ENCODE data around the gene ARHGAP6.

DNA sequence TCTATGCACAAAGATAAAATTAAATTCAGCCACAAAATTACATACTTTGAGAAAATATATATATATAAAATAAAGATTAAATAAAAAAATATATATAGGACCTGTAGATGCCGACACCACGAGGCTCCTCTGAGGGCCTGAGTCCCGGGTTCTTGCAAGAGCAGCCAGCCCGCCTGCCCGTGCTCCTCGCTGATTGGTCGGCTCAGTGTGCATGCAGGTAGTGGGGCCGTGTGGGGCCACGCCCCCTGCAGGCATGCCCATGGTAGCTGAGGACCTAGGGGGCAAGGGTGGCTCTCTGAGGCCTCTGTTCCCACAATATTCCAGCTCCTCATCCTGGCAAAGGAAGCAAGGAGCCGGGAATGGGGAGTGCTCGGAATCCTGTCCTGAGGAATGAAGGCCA lies 453.0 kb downstream of the ARHGAP6 start:
- TF ChIP-seq, protein P1, sequence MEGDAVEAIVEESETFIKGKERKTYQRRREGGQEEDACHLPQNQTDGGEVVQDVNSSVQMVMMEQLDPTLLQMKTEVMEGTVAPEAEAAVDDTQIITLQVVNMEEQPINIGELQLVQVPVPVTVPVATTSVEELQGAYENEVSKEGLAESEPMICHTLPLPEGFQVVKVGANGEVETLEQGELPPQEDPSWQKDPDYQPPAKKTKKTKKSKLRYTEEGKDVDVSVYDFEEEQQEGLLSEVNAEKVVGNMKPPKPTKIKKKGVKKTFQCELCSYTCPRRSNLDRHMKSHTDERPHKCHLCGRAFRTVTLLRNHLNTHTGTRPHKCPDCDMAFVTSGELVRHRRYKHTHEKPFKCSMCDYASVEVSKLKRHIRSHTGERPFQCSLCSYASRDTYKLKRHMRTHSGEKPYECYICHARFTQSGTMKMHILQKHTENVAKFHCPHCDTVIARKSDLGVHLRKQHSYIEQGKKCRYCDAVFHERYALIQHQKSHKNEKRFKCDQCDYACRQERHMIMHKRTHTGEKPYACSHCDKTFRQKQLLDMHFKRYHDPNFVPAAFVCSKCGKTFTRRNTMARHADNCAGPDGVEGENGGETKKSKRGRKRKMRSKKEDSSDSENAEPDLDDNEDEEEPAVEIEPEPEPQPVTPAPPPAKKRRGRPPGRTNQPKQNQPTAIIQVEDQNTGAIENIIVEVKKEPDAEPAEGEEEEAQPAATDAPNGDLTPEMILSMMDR (IDR thresholded peaks at IDR 0.05; ENCODE audit: low read length): no peak
- TF ChIP-seq EZH2 (optimal IDR thresholded peaks at IDR 0.05; ENCODE audit: low read depth, low read length): no peak
- TF ChIP-seq EZH2phosphoT487 (IDR thresholded peaks at IDR 0.05; ENCODE audit: low read length): no peak
